Karpas-422 (cell line): ENCODE data around the gene MSL2. TPM values are rescaled to one million over a fixed set of nuclear protein-coding genes. Genes with fewer than 3 reads are reported as not detected.

Experiments
- DNase-seq: peaks from one replicate; pipeline ENCODE4 v3.0.0-alpha.2; 2015
- H2AFZ ChIP-seq: fragments of 200-600 bp; sonication (generic); 2 replicates; pipeline ENCODE4 v1.6.1; 2014; ENCODE audit warnings: antibody characterized with exemption, low read length, mixed read lengths
- H3K27ac ChIP-seq: fragments of 200-600 bp; sonication (generic); 2 replicates; pipeline ENCODE4 v1.5.1; 2014; ENCODE audit warnings: mild to moderate bottlenecking, low read length, moderate library complexity
- H3K27me3 ChIP-seq: fragments of 200-600 bp; sonication (generic); 2 replicates; pipeline ENCODE4 v1.6.1; 2014; ENCODE audit warnings: low read length, mixed read lengths
- H3K36me3 ChIP-seq: fragments of 200-600 bp; sonication (generic); 2 replicates; pipeline ENCODE4 v1.6.1; 2014; ENCODE audit warnings: low read length, mixed read lengths; ENCODE audit not compliant: insufficient read depth
- H3K4me1 ChIP-seq: fragments of 200-600 bp; sonication (generic); 2 replicates; pipeline ENCODE4 v1.6.1; 2014; ENCODE audit warnings: mild to moderate bottlenecking, low read length, mixed read lengths
- H3K4me2 ChIP-seq: fragments of 200-600 bp; sonication (generic); 2 replicates; pipeline ENCODE4 v1.6.1; 2014; ENCODE audit warnings: low read length, low read depth, mild to moderate bottlenecking; ENCODE audit not compliant: poor library complexity, severe bottlenecking
- H3K4me3 ChIP-seq: fragments of 200-600 bp; sonication (generic); 2 replicates; pipeline ENCODE4 v1.5.1; 2014; ENCODE audit warnings: mild to moderate bottlenecking, antibody characterized with exemption, low read length, mixed read lengths
- H3K79me2 ChIP-seq: fragments of 200-600 bp; sonication (generic); 2 replicates; pipeline ENCODE4 v1.6.1; 2014; ENCODE audit warnings: mild to moderate bottlenecking, low read length, mixed read lengths
- H3K9ac ChIP-seq: fragments of 200-600 bp; sonication (generic); 2 replicates; pipeline ENCODE4 v1.6.0; 2014; ENCODE audit warnings: low read length
- H3K9me2 ChIP-seq: fragments of 200-600 bp; sonication (generic), shearing (Covaris generic); replicated peaks from 2 replicates; pipeline ENCODE4 v1.6.0; 2014; ENCODE audit warnings: mild to moderate bottlenecking, low read length, moderate library complexity; ENCODE audit not compliant: insufficient read depth
- H3K9me3 ChIP-seq: fragments of 300-700, 200-600 bp; sonication (generic); 2 replicates; pipeline ENCODE4 v1.6.1; 2014; ENCODE audit warnings: low read length, mixed read lengths
- H4K20me1 ChIP-seq: fragments of 200-600 bp; sonication (generic); 2 replicates; pipeline ENCODE4 v1.6.1; 2014; ENCODE audit warnings: mild to moderate bottlenecking, antibody characterized with exemption, low read length, low read depth; ENCODE audit not compliant: insufficient read depth
- total RNA-seq: library from RNA; depleted of rRNA; stranded (reverse); fragments of >200 nt; shearing (Covaris generic); gene quantifications from 2 replicates; pipeline ENCODE4 v1.2.3, GENCODE V29; 2014; ENCODE audit warnings: low replicate concordance; rRNA removed

MSL2 gene
- total RNA-seq, result 18.4 and 47.1 TPM in 2 replicates

GRCh38 chr3:136196064-136196400, at the start of gene MSL2:
Gene MSL2, minus strand, starts transcription at chr3:136196335. Its CDS starts 1,222 bp downstream, at chr3:136195113.
- DNase-seq, result no peak
- Histone ChIP-seq H3K4me1 (peaks cover 41% of the 10 kb centered on the region), H3K9ac (peak within 1 kb of the TSS; percentile 98), H4K20me1 (peaks cover 43% of the 10 kb centered on the region), H3K27ac (peak within 1 kb of the TSS; percentile 89), H2AFZ (peak within 1 kb of the TSS; percentile 87), H3K27me3 (no peaks in the 10 kb centered on the region), H3K79me2 (peaks cover 46% of the 10 kb centered on the region), H3K36me3 (peaks cover 17% of the 10 kb centered on the region), H3K4me2 (peak within 1 kb of the TSS; percentile 97), H3K4me3 (peak within 1 kb of the TSS; percentile 92), H3K9me3 (peaks cover 3% of the 10 kb centered on the region; the same call in 1 of the 2 replicates), H3K9me2 (no peaks in the 10 kb centered on the region)

- Histone ChIP-seq H3K4me1 (peaks cover 8% of the 10 kb centered on the region), H3K27me3 (no peaks in the 10 kb centered on the region), H2AFZ (no peak overlapping the region), H4K20me1 (no peaks in the 10 kb centered on the region), H3K9me2 (no peaks in the 10 kb centered on the region), H3K9ac (no peak overlapping the region), H3K4me2 (no peak overlapping the region), H3K27ac (no peak overlapping the region), H3K79me2 (no peaks in the 10 kb centered on the region), H3K4me3 (no peak overlapping the region), H3K9me3 (no peaks in the 10 kb centered on the region), H3K36me3 (no peaks in the 10 kb centered on the region)
- DNase-seq, result no peak
These were observed 49.6 kb upstream of the MSL2 start for GRCh38 chr3:136245691-136246090.

- Histone ChIP-seq H3K27ac (no peak overlapping the region), H3K79me2 (no peaks in the 10 kb centered on the region), H3K9me3 (no peaks in the 10 kb centered on the region), H3K4me2 (no peak overlapping the region), H3K27me3 (no peaks in the 10 kb centered on the region), H3K4me1 (no peaks in the 10 kb centered on the region), H2AFZ (no peak overlapping the region), H3K9me2 (no peaks in the 10 kb centered on the region), H3K9ac (no peak overlapping the region), H3K36me3 (no peaks in the 10 kb centered on the region), H3K4me3 (no peak overlapping the region), H4K20me1 (no peaks in the 10 kb centered on the region)
- no peak for DNase-seq
These were observed 43.0 kb upstream of the MSL2 start for GRCh38 chr3:136239094-136239493.

GRCh38 chr3:136237961-136238649, 42.0 kb upstream of the MSL2 start:
- Histone ChIP-seq H3K4me2 (no peak overlapping the region), H4K20me1 (no peaks in the 10 kb centered on the region), H3K4me1 (no peaks in the 10 kb centered on the region), H3K79me2 (no peaks in the 10 kb centered on the region), H3K27me3 (no peaks in the 10 kb centered on the region), H3K9me2 (no peaks in the 10 kb centered on the region), H3K4me3 (no peak overlapping the region), H3K36me3 (no peaks in the 10 kb centered on the region), H3K27ac (no peak overlapping the region), H3K9me3 (no peaks in the 10 kb centered on the region), H2AFZ (no peak overlapping the region), H3K9ac (no peak overlapping the region)
- peak; percentile 26 for DNase-seq

- H2AFZ ChIP-seq, result no peak overlapping the region
- no peaks in the 10 kb centered on the region for H3K79me2 ChIP-seq
- no peak overlapping the region for H3K9ac ChIP-seq
- no peaks in the 10 kb centered on the region for H3K9me3 ChIP-seq
- H3K4me3 ChIP-seq, result no peak overlapping the region
- H3K4me1 ChIP-seq, result no peaks in the 10 kb centered on the region
- H3K4me2 ChIP-seq, result no peak overlapping the region
- DNase-seq, result peak; percentile 26
- no peaks in the 10 kb centered on the region for H4K20me1 ChIP-seq
- H3K9me2 ChIP-seq, result no peaks in the 10 kb centered on the region
- no peaks in the 10 kb centered on the region for H3K27me3 ChIP-seq
- H3K27ac ChIP-seq, result no peak overlapping the region
- no peaks in the 10 kb centered on the region for H3K36me3 ChIP-seq
These were observed 41.0 kb upstream of the MSL2 start for GRCh38 chr3:136237103-136237502.

- no peak overlapping the region for H3K9ac ChIP-seq
- no peaks in the 10 kb centered on the region for H3K9me3 ChIP-seq
- H4K20me1 ChIP-seq, result no peaks in the 10 kb centered on the region
- no peaks in the 10 kb centered on the region for H3K27me3 ChIP-seq
- no peaks in the 10 kb centered on the region for H3K79me2 ChIP-seq
- peak; percentile 31 for DNase-seq
- H3K27ac ChIP-seq, result no peak overlapping the region
- H3K36me3 ChIP-seq, result no peaks in the 10 kb centered on the region
- H3K4me1 ChIP-seq, result no peaks in the 10 kb centered on the region
- no peaks in the 10 kb centered on the region for H3K9me2 ChIP-seq
- H3K4me2 ChIP-seq, result no peak overlapping the region
- no peak overlapping the region for H2AFZ ChIP-seq
- no peak overlapping the region for H3K4me3 ChIP-seq
These were observed 40.0 kb upstream of the MSL2 start for GRCh38 chr3:136236109-136236508.

GRCh38 chr3:136235545-136235944, 39.4 kb upstream of the MSL2 start:
- DNase-seq, result peak; percentile 31
- H3K4me2 ChIP-seq, result no peak overlapping the region

GRCh38 chr3:136232413-136232812, 36.3 kb upstream of the MSL2 start:
- Histone ChIP-seq H3K79me2 (no peaks in the 10 kb centered on the region), H3K27me3 (no peaks in the 10 kb centered on the region), H3K9me3 (no peaks in the 10 kb centered on the region), H3K27ac (no peak overlapping the region), H3K9ac (no peak overlapping the region), H2AFZ (no peak overlapping the region), H3K36me3 (no peaks in the 10 kb centered on the region), H3K4me1 (no peaks in the 10 kb centered on the region), H3K4me2 (no peak overlapping the region), H3K4me3 (no peak overlapping the region), H4K20me1 (no peaks in the 10 kb centered on the region), H3K9me2 (no peaks in the 10 kb centered on the region)
- no peak for DNase-seq

More at GRCh38 chr3:136235545-136235944, 39.4 kb upstream of the MSL2 start:
- Histone ChIP-seq H3K9me2 (no peaks in the 10 kb centered on the region), H3K9ac (no peak overlapping the region), H3K27me3 (no peaks in the 10 kb centered on the region), H3K36me3 (no peaks in the 10 kb centered on the region), H4K20me1 (no peaks in the 10 kb centered on the region), H3K9me3 (no peaks in the 10 kb centered on the region), H3K4me1 (no peaks in the 10 kb centered on the region), H2AFZ (no peak overlapping the region), H3K27ac (no peak overlapping the region), H3K79me2 (no peaks in the 10 kb centered on the region), H3K4me3 (no peak overlapping the region)
